HG02938 (cell line): ENCODE measurements around the gene NLN.
"Not testable (repeated sequence)": the region's sequence is repeated elsewhere in the genome, so short reads cannot be mapped to it uniquely, and the experiment has no call there.

ENCODE experiments used
- ATAC-seq: cut with Tn5 transposase; IDR thresholded peaks from one replicate; pipeline ENCODE4 v1.9.1; 2021; ENCODE audit warnings: mild to moderate bottlenecking, moderate library complexity; ENCODE audit not compliant: unreplicated experiment

NLN gene

DNA sequence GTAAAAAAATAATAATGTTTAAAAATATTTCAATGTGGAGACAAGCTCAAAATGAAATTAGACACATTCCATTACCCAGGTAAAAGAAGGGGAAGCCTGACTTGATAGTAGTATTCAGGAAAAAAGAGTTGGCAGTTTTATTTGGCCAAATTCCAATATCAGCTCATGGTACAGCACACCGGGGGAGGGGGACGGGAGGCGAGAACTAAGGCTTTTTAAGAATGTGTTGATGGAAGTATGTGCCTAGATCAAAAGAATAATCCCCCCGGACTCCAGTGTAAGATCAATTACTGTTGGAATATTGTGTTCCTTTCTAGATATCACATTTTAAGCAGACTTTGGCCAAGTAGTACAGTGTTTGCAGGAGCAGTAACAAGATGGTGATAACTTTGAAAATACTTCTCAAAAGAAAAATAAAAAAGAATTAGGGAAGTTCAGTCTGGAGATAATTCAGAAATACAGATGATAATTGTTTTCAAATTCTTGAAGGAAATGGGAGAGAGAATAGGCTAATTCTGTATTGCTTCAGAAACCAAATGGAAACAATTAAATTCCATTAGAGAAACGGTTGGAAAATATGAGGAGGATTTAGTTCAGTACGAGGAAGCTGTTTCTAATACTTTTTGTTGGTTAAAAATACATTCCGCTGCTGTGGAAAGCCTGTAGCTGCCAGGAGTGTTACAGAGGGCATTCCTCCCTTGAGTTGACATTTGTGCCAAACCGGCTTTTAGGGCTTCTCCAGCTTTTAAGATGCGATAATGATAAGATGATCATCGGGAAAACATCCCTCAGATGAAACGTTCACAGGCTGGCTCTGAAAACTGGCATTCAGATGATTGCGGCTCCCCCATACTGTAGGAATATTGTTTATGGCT is 106.3 kb downstream of the NLN start:
- ATAC-seq = no peak

- ATAC-seq = no peak
These were observed 108.9 kb downstream of the NLN start for GRCh38 chr5:65830856-65831255.

- ATAC-seq = no peak
These were observed 109.3 kb downstream of the NLN start for GRCh38 chr5:65831276-65831675.

- ATAC-seq = no peak
These were observed 110.1 kb downstream of the NLN start for GRCh38 chr5:65832152-65832551.

GRCh38 chr5:65832603-65833228 is 110.7 kb downstream of the NLN start:
- ATAC-seq = no peak

DNA sequence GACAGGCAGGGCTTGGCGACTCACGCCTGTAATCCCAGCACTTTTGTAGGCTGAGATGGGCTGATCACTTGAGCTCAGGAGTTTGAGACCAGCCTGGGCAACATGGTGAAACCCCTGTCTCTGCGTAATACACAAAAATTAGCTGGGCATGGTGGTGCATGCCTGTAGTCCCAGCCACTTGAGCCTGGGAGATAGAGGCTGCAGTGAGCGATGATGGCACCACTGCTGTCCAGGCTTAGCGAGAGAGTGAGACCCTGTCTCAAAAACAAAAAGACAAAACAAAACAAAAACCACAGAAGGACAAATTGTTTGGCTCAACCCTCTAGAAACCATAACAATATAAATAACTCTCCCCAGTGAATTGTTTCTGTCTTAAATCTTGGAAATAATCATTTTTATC is 111.8 kb downstream of the NLN start:
- no peak for ATAC-seq

DNA sequence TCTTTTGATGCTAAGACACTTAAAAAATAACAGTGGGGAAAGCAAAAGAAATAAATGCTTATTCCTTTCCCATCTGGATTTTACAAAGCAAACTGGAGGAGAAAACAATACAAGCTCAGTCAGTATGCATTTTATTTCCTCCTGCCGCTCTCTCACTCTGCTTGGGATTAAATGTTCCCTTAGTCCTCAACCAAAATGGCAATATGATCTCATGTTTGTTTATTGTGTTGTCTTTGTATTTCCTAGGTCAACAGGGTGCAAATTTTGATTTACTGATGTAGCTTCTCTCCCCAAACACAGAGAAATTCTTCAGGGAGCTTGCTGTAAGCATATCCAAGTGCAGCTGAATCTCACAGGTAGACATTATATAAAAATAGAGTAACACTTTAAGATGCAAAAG is 112.3 kb downstream of the NLN start:
- ATAC-seq = no peak

GRCh38 chr5:65835191-65835590 is 113.2 kb downstream of the NLN start:
- no peak for ATAC-seq

DNA sequence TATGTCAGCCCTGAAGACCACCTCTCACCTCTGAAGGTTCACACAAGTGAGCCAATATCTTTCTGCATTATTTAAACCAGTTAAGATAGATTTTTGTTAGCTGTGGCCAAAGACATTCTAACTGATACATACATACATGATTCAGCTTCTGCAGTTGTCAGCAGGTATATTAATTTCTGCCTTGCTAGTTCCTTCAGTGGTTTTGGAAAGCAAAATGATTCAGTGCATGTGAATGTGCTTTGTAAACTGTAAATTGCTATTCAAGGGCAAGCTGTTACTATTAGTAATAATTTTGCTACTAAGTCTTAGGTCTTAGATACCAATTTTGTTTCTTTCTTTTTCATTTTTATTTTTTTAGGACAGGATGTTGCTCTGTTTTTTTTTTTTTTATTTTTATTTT is 115.1 kb downstream of the NLN start:
- no peak for ATAC-seq

- not testable (repeated sequence) for ATAC-seq
These were observed 117.2 kb downstream of the NLN start for GRCh38 chr5:65839170-65839569.

DNA sequence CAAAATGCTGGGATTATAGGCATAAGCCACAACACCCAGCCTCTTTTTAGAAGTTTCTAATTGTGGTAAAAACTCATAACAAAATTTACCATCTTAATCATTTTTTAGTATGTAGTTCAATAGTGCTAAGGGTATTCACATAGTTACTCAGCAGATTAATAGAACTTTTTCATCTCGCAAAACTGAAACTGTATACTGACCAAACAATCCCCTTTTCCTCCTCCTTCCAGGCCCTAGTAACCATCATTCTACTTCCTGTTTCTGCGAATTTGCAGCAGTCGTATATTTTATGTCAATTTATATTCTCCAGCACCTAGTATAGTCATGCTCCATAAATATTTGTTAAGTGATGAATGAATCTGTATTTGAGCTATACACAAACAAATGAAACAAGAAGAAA is 118.1 kb downstream of the NLN start:
- ATAC-seq = no peak

- not testable (repeated sequence) for ATAC-seq
These were observed 122.8 kb downstream of the NLN start for GRCh38 chr5:65844763-65845162.

DNA sequence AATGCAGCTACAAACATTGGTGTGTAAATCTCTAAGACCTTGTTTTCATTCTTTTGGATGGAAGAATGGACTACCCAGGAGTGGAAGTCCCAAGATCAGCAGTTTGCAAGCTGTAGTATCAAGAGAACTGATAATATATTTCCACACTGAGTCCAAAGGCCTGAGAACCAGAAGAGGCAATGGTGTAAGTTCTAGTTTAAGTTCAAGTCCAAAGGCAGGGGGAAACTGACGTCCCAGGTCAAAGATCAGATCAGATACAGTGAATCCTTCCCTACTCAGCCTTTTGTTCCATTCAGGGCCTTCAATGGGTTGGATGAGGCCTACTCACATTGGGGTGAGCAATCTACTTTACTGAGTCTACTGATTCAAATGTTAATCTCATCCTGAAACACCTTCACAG is 124.1 kb downstream of the NLN start:
- no peak for ATAC-seq

DNA sequence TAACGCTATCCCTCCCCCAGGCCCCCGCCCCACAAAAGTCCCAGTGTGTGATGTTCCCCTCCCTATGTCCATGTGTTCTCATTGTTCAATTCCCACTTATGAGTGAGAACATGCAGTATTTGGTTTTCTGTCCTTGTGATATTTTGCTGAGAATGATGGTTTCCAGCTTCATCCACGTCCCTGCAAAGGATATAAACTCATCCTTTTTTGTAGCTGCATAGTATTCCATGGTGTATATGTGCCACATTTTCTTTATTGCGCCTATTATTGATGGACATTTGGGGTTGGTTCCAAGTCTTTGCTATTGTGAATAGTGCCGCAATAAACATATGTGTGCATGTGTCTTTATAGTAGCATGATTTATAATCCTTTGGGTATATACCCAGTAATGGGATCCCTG is 125.0 kb downstream of the NLN start:
- not testable (repeated sequence) for ATAC-seq

- not testable (repeated sequence) for ATAC-seq
These were observed 127.9 kb downstream of the NLN start for GRCh38 chr5:65849918-65850317.

- ATAC-seq = no peak
These were observed 132.9 kb downstream of the NLN start for GRCh38 chr5:65854925-65855324.

DNA sequence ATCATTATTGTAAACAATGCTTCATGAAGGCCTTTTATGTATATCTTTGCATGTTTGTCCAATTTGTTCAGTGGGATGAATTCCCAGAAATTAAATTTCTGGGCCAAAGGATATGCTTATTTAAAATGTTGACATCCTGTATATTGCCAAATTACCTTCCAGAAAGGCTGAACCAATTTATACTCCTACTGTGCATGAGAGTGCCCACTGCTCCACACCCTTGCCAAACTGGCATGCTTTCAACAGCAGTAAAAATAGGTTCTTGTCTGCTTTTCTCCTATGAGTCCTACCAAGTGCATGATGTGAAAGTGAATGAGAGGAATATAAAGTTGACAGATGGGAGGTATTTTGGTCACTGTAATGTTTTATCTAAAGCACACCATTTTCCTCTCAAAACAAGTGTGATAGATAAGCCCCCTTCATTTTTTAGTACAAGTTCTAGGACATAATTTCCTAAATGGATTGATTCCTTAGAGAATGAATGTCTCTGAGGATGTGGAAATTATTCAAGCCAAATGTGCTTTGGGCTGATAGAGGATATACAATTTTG is 133.8 kb downstream of the NLN start:
- ATAC-seq = no peak

- ATAC-seq = no peak
These were observed 134.5 kb downstream of the NLN start for GRCh38 chr5:65856520-65856919.

DNA sequence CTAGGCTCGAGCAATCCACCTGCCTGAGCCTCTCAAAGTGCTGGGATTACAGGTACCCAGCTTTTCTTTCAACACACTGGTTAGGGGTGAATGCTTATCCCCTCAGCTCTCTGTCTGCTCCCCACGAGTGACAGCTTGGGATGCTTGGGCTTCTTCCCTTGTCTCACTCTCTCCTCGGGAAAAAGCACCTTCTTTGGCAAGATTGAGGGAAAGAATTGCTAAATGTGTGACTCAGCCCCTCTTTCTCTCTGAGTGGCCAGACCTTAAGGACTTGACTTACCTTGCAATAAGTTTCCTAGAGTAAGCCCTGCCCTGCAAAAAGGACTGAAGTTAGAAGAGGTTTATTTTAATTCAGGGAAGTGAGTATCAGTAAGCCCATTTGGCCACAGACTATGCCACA is 136.3 kb downstream of the NLN start:
- ATAC-seq = no peak

DNA sequence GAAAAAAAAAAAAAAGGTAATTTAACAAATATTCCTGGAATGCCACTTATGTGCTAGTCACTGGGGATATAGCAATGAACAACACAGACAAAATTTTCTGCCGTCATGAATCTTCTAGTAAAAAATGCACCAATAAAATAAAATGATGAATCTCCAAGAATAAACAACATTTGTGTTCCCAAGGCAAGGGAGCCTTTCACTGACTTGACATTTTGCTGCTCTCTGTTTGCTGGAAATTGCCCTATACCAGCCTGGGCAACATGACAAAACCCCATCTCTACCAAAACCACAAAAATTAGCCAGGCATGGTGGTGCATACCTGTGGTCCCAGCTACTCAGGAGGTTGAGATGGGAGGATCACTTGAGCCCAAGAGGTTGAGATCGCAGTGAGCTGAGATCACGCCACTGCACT is 139.8 kb downstream of the NLN start:
- no peak for ATAC-seq

DNA sequence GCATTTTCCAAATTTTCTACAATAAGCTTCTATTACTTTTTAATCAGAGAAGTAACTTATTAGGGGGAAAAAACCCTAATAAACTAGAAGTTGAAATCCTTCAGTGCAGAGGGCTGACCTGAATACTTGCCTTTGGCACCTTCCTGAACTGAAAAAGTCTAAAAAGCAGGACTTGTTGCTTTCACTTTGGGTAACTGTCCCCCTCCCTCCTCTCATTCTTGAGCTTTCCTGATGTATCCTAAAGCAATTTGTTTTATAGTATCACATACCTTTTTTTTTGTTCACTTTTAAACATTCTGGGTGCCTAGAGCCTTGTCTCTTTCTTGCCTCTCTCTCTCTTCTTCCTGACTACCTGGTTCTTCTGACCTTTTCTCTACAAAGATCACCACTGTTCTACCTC is 140.4 kb downstream of the NLN start:
- no peak for ATAC-seq

GRCh38 chr5:65863747-65864146 is 141.7 kb downstream of the NLN start:
- ATAC-seq = no peak
